ENCODE results near the gene ELL.

ELL gene

GRCh38 chr19:18397242-18398202 is 124.3 kb downstream of the ELL start, which contains the start of gene LRRC25:
LRRC25 (minus strand) TSS chr19:18397622; CDS start chr19:18396963, 659 bp downstream.
- peak; percentile 45 for DNase-seq (ENCODE audit: low spot score)

GRCh38 chr19:18396471-18397241 is 125.2 kb downstream of the ELL start:
- no peak for DNase-seq (ENCODE audit: low spot score)

- no peak for DNase-seq (ENCODE audit: low spot score)
Observed at GRCh38 chr19:18393836-18394235, 128.0 kb downstream of the ELL start.

GRCh38 chr19:18392926-18393325 is 128.9 kb downstream of the ELL start:
- no peak for DNase-seq (ENCODE audit: low spot score)

Measured in RKO (cell line).